Stimulated activated CD8-positive, alpha-beta memory T cell treated with anti-CD3 and anti-CD28 coated beads, Interleukin-7, amount 100 ng/mL, for 48 hours (primary cell): Measurements from ENCODE around the gene SEMA3A.

ENCODE experiments used
- DNase-seq, 2 donors: peaks; one replicate each; pipeline ENCODE4 v3.0.0-alpha.2; 2020; ENCODE audit warnings: low read depth in 1 of 2; ENCODE audit errors: extremely low read depth in 1 of 2

Gene SEMA3A

DNA sequence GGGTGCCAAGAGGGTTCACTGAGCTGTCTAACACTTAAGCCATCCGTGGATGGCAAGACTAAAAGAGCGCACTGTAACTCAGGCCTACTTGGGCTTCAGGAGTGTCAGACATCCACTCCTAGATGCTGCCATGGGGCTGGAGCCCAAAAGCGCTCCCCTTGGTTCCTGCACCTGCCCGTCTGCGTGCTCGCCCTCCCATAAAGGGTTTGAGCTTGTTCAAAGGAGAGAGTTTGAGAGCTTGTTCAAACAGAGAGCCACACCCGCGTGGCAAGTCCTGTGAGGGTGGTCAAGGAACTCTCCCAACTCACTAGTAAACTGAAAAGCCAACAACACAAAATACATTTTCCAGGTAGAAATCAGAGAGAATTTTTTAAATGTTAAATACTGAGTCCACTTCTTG, 256.7 kb downstream of the SEMA3A start:
- no peak for DNase-seq

DNA sequence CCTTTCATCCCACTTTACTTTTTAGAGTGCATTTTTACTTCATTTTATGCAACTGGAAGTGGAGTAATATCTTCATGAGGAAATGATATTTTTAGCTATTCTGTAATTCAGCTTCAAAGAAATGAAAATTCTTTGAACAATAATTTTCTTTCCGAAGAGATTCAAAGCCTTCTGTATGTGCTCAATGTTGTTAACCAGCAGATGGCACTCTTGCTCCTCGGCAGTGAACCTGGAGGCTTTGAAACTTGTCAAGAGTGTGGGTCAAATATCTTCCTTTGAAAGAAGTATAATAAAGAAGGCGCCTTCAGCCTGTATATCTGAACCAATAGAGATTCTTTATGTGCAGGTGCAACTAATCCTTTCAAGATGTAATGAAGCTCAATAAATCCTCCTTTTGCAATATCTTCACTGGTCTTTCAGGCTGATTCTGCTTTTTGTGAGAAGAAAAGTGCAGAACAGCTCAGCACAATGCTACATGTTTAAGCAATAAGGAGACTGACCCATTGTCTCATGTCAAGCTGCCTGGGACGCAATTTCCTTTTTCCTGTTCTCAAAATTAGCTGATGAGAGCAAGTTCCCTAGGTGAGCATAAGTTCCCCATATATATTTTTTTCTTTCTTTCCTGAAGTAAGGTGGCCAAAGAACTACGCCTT, 258.4 kb downstream of the SEMA3A start:
- DNase-seq: peak in 1 of 2 donors; percentile 7

DNA sequence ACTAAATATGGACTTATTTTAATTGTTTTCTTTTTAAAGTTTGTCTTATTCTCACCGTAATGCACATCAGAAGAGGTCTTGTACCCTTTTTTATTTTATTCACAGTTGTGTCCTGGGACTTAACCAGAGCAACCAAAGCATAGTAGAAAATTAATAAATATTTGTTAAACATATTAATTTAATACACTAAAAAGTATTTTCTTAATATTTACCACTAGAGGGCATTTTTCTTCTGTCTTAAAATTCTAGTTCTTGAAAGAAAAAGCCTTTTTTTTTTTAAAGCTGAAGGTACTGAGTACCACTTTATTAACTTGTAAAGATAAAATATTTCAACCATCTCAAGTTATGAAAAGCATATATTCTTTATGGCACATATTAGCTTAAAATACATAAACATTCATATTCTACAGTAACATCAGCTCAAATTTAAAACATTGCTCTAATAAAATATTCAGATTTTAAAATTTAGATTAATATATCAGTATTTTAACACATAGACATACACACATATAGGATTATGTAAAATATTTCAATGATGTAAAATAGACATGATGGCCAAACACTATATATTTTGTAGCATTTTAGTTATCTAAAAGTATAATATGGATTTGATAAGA, 260.4 kb downstream of the SEMA3A start:
- DNase-seq: no peak

DNA sequence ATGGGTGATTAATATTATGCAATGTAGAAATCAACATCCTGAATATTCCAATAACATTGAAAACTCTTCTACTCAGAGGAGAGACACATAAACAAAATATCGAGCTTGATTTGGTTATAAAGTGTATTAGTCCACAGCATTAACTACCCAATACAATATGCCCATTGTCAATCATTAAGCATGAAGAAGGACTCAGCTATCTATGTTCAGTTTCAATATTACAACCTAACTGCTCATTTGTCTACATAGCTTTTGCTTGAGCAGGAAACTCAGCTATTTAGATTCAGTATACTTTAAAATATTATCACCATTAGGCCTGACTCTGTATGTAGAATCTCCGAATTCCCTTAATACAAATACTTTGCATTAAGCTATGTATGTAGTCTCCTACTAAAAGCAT, 262.6 kb downstream of the SEMA3A start:
- no peak for DNase-seq

DNA sequence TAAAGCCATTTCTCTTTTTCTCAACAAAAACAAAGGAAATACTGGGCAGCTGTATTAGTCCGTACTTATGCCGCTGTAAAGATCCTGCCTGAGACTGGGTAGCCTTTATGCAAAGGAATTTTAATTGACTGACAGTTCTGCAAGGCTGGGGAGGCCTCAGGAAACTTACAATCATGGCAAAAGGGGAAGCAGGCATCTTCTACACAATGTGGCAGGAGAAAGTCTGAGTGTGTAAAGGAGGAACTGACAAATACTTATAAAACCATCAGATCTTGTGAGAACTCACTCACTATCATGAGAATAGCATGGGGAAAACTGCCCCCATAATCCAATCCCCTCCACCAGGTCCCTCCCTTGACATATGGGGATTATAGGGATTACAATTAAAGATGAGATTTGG, 264.3 kb downstream of the SEMA3A start:
- no peak for DNase-seq

DNA sequence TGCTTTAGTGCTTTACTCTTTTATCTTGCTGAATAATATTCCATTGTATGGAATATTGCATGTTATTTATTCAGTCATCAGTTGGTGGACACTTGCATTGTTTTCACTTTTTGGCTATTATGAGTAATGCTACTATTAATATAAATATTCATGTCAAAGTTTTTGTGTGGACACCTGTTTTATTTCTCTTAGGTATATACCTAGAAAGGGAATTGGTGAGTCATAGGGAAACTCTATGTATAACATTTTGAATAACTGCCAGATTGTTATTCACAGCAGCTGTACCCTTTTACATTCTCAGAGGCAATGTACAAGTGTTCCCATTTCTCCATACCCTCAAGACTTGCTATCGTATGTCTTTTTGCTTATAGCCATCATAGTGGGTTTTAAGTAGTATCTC, 268.7 kb downstream of the SEMA3A start:
- DNase-seq: no peak

DNA sequence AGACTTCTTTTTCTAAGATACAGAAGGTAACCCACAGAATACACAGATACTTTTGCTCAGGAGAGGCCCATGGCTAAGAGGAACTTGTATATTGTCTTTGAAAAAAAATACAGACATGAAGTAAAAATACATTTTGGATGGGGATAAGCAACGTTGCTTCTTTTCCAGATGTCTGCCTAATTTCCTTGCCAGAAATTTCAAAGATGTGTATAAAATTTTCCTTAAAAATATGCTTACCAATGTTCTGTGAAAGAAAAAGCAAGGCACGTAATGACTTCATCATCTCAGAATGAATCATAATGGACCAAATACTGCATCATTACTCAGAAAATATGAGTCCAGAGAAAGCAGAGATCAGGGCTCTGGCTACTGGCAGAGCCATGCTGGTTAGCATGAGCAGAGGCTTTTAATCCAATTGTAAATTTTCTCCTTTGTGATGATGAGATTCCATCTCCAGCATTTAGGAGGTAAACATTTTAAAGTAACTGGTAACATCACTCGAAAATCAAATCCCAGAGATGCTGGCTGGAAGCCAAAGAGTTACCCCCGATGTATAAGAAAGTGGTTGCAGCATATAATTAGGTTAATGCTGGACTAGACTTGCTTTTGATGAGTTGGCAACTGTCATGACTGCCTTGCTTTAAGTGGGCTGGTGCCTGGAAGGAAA, 272.5 kb downstream of the SEMA3A start:
- no peak for DNase-seq

DNA sequence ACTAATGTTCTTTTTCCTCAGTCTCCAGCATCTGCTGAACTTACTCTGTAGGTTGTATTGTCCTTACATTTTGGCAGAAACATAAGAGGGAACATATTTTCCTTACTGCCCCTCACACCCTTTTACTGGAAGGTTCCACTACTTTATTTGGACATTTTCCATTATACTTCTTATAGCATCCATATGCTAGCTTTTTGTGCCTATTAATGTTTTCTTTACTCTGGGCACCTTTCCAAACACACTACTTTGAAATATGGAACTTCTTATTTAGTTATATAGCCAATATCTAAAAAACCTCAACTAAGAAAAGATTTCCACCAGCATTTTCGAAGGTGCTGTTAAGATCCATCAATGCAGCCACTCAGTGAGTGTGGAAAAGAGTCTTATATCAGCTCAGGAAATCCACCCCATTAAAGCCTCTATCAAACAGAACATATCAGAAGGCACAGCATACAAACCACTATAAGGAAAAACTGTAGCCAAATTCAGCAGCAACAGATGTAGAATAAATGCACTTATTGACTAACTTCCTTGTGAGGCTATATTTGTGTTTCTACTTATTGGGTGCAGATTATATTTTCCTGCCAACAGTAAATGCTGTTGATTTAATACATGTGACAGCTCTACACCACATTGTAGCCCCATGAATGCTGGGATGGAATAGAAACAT, 273.2 kb downstream of the SEMA3A start:
- no peak for DNase-seq

DNA sequence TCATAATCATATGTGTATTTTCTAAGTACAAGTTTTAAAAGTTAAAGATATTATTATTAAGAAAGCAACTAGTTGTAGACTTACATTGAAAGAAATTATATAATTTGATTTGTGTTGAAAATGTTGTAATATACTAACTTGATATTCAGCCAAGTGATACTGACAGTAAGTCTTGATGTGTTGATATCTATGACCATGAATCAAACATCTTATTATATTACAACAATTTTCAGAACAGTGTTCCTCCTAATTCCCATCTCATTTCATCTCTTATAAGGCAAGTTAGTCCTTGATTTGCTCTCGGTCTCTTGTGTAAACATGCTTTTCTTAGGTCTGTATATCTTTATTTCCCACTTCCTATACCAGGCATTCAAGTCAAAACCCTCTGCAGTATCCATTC, 276.4 kb downstream of the SEMA3A start:
- DNase-seq: no peak

DNA sequence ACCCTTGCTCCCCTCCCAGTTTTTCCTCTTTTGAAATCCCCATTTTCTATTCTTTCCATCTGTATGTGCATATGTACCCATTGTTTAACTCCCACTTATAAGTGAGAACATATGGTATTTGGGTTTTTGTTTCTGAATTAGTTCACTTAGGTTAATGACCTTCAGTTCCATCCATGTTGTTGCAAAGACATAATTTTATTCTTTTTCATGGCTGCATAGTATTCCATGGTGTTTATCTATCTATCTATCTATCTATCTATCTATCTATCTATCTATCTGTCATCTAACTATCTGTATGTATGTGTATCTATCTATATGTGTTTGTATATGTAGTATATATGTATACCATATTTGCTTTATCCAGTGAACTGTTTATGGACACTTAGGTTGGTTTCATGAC, 281.4 kb downstream of the SEMA3A start:
- no peak for DNase-seq

DNA sequence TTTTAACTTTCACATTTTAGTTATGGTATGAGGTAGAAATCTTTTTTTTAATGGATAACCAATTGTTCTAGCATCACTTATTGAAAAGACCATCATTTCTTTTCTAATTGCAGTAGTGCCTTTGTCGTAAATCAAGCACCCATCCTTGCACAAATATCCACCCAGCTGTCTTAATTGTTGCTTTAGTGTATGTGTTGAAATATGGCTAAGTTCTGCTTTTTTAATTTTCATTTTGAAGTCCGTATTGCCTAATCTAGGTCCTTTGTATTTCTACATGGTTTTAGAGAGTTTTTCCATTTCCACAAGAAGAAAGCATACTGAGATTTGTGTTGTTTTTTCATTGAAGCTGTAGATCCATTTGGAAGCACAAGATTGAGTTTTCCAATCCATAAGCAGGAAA, 286.1 kb downstream of the SEMA3A start:
- DNase-seq: no peak
